ENCODE results near the gene EFCAB8. TPM values are rescaled to one million over a fixed set of nuclear protein-coding genes. Genes with fewer than 3 reads are reported as not detected.
A peak's percentile ranks its signal among the peaks of the same experiment; 100 is the strongest.

EFCAB8 gene
- total RNA-seq, 1 experiment from 2014 or later, result 0.09 TPM

DNA sequence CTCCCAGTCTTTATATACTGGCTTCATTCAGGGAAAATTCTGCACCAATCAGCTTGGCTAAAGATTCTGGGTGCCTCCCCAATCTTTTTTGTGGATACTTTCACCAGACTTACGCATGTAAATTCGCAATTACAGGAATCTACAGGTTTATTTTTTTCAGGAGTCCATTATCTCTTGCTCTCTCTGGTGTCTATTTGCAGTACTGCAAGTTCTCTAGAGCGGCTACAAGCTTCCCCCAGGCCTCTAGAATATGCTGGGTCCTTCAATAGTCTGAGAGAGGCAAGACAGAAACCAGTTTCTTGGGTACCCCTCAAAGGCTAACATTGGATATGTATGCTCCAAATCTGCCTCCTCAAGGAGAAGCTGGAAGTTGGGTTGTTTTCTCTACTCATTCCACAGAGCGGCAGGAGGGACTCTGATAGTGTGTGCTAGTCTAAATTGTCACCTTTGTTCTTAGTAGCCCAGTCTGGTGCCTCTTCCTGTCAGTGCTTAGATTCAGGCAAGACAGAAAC is 87.0 kb downstream of the EFCAB8 start:
- DNase-seq, result no peak
- Mint-ChIP-seq H3K4me3 (no peak overlapping the region), H3K27me3 (ENCODE audit: low read depth) (peaks cover 82% of the 10 kb centered on the region), H3K36me3 (ENCODE audit: insufficient read depth in 1 of 3, low read depth in 3 of 3) (no peaks in the 10 kb centered on the region), H3K9me3 (peaks cover 0 to 9% of the 10 kb centered on the region in 2 experiments; a peak in 2 of 5 replicates), H3K4me1 (peaks cover 8 to 10% of the 10 kb centered on the region in 2 experiments), H3K27ac (no peak overlapping the region)
- Histone ChIP-seq H2BK120ac (ENCODE audit: low read depth, low read length, poor library complexity, severe bottlenecking) (no peak overlapping the region), H3K56ac (ENCODE audit: insufficient read length, low read depth, low read length) (no peak overlapping the region), H2BK15ac (ENCODE audit: low read depth, low read length) (no peak overlapping the region), H3K79me2 (ENCODE audit: insufficient read depth, low read length) (no peaks in the 10 kb centered on the region), H3K23me2 (ENCODE audit: insufficient read length, low read depth, low read length, poor library complexity, severe bottlenecking) (no peaks in the 10 kb centered on the region), H4K5ac (ENCODE audit: insufficient read length, low read depth, low read length) (no peak overlapping the region), H3K9me3 (ENCODE audit: control insufficient read depth, low read depth, low read length) (no peaks in the 10 kb centered on the region), H3K4me1 (ENCODE audit: insufficient read depth, low read length) (no peaks in the 10 kb centered on the region; the same call in 1 of the 2 replicates), H3T11ph (ENCODE audit: low read length) (no peak overlapping the region), H2AK5ac (ENCODE audit: insufficient read length, low read length) (no peak overlapping the region), H4K20me1 (ENCODE audit: control insufficient read depth, insufficient read depth, insufficient read length) (no peaks in the 10 kb centered on the region), H3K27me3 (ENCODE audit: insufficient read depth, low read length) (peaks cover 5% of the 10 kb centered on the region; the same call in 1 of the 2 replicates), H3K18ac (ENCODE audit: insufficient read length, low read depth, low read length) (no peak overlapping the region), H3K4me2 (ENCODE audit: insufficient read depth, insufficient read length, low read length) (no peak overlapping the region), H2AFZ (ENCODE audit: low read length) (no peak overlapping the region), H4K91ac (ENCODE audit: insufficient read length, low read depth, low read length) (no peak overlapping the region), H3K9ac (ENCODE audit: extremely low read depth, insufficient read length, low read length) (no peak overlapping the region), H3K27ac (ENCODE audit: insufficient read length, low read depth, low read length) (no peak overlapping the region), H3K4ac (ENCODE audit: low read depth, low read length) (no peak overlapping the region), H3K23ac (ENCODE audit: insufficient read length, low read depth, low read length) (no peak overlapping the region), H2BK12ac (ENCODE audit: insufficient read length, low read depth, low read length) (no peak overlapping the region), H2BK5ac (ENCODE audit: insufficient read length, low read length) (no peak overlapping the region), H4K8ac (replicated peaks; ENCODE audit: insufficient read length, low read depth, low read length) (no peak overlapping the region), H2BK20ac (ENCODE audit: low read depth, low read length, poor library complexity, severe bottlenecking) (no peak overlapping the region), H3K79me1 (ENCODE audit: insufficient read depth, low read depth, low read length, poor library complexity, severe bottlenecking) (no peaks in the 10 kb centered on the region), H3K14ac (ENCODE audit: insufficient read depth, low read length) (no peak overlapping the region)
- TF ChIP-seq, protein P1, sequence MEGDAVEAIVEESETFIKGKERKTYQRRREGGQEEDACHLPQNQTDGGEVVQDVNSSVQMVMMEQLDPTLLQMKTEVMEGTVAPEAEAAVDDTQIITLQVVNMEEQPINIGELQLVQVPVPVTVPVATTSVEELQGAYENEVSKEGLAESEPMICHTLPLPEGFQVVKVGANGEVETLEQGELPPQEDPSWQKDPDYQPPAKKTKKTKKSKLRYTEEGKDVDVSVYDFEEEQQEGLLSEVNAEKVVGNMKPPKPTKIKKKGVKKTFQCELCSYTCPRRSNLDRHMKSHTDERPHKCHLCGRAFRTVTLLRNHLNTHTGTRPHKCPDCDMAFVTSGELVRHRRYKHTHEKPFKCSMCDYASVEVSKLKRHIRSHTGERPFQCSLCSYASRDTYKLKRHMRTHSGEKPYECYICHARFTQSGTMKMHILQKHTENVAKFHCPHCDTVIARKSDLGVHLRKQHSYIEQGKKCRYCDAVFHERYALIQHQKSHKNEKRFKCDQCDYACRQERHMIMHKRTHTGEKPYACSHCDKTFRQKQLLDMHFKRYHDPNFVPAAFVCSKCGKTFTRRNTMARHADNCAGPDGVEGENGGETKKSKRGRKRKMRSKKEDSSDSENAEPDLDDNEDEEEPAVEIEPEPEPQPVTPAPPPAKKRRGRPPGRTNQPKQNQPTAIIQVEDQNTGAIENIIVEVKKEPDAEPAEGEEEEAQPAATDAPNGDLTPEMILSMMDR (conservative IDR thresholded peaks at IDR 0.05), result peak; percentile 80
- no CpG with 5 or more reads among the region's 4 CpGs for WGBS (ENCODE audit: extremely low coverage, insufficient read length, low lambda C conversion rate)

Measured in H9 (cell line).